Ovary (tissue), 10 donors: ENCODE results near the gene GULP1. TPM values are rescaled to one million over a fixed set of nuclear protein-coding genes. Genes with fewer than 3 reads are reported as not detected.

Experiments
- DNase-seq, 5 donors: peaks; one replicate each; pipeline ENCODE4 v3.0.0-alpha.2; 2019 to 2020
- H3K27ac ChIP-seq, 2 donors: fragments of 200-600 bp; one replicate each; pipeline versions ENCODE4 v1.5.1 to v1.8.0; 2019 to 2022
- H3K27me3 ChIP-seq: fragments of 200-600 bp; one replicate; pipeline ENCODE4 v1.8.0; 2022
- H3K36me3 ChIP-seq: fragments of 200-600 bp; sonication (generic); one replicate; pipeline ENCODE4 v1.5.1; 2019
- H3K4me1 ChIP-seq: one replicate; pipeline ENCODE4 v1.8.1; 2013; ENCODE audit warnings: mild to moderate bottlenecking, moderate library complexity; ENCODE audit not compliant: insufficient read depth
- H3K4me3 ChIP-seq: fragments of 200-600 bp; sonication (generic); one replicate; pipeline ENCODE4 v1.5.1; 2017
- H3K9me3 ChIP-seq, 2 donors: fragments of 200-600 bp in 1 of 2; sonication (generic) in 1 of 2; one replicate each; pipeline versions ENCODE4 v1.5.1 to v1.8.1; 2013 to 2019; ENCODE audit warnings: mild to moderate bottlenecking in 1 of 2, moderate library complexity in 1 of 2
- EP300 ChIP-seq: sonication (generic); formaldehyde crosslinking; IDR thresholded peaks from one replicate; pipeline ENCODE4 v1.6.1; 2017; ENCODE audit warnings: antibody characterized with exemption
- POLR2A ChIP-seq: fragments of 450-650 bp; IDR thresholded peaks from one replicate; pipeline ENCODE4 v1.6.1; 2017; ENCODE audit warnings: antibody characterized with exemption, mild to moderate bottlenecking, moderate library complexity
- WGBS, 3 donors: extraction: QIAGEN DNeasy Blood & Tissue Kit in 1 of 3; methylation state at CpG; one replicate each; pipeline versions ENCODE4 v1.1.5 to v1.1.7; 2013 to 2017; 5-methylcytosine and 5-hydroxymethylcytosine counted together
- intact Hi-C, 4 donors: fragments of 100-400 bp; cut with DNase I; formaldehyde crosslinking; loops; one replicate each; pipeline versions ENCODE4 v1.11.0 to v1.15.1; 2022 to 2023
- long read RNA-seq, 3 donors: library from polyadenylated mRNA in 2 of 3; unstranded in 2 of 3; transcript quantifications; one replicate each; pipeline ENCODE4 v2.0.0 and lab custom pipeline, GENCODE V29; 2021 to 2026
- polyA plus RNA-seq, 2 donors: library from polyadenylated mRNA; stranded (reverse); fragments of 200-250 nt in 1 of 2; fragments of 350-450 nt in 1 of 2; fragmentation: Illumina TruSeq in 1 of 2; extraction: RNeasy Lipid Tissue Mini Kit (QIAGEN cat#74804) in 1 of 2; gene quantifications; one replicate each; pipeline ENCODE4 v1.2.3, GENCODE V29; 2013 to 2014
- total RNA-seq, 7 donors: library from RNA; depleted of rRNA in 2 of 7; stranded (reverse); fragments of >200 nt in 2 of 7; fragmentation: NEBNext Ultra II Directional in 3 of 7; extraction: Animal tissue kit (Norgen Biotek cat#: 25700) in 3 of 7; gene quantifications; one replicate each; pipeline versions ENCODE4 v1.1.0 to v1.2.4, GENCODE V29; 2016 to 2023
- TF ChIP-seq, protein P1 (sequence below), 3 donors: fragments of 450-650 bp in 2 of 3; fragments of 200-600 bp in 1 of 3; IDR thresholded peaks; one replicate each; pipeline versions ENCODE4 v1.5.1 to v1.8.0; 2016 to 2022; ENCODE audit warnings: antibody characterized with exemption in 3 of 3, mild to moderate bottlenecking in 1 of 3
- donor health status: DM: no; HTN: no; CAD: no; lungs with moderate emphysema.
- donor health status: DM: no; HTN: no; CAD: no.
- donor health status: Bipolar disorder and iron deficiency.
- donor health status: DM: yes; HTN: yes; CAD: no.
- donor health status: DM: no; HTN: no; CAD: no.
- donor health status: DM: yes; HTN: yes; CAD: no.

GULP1 gene, protein sequence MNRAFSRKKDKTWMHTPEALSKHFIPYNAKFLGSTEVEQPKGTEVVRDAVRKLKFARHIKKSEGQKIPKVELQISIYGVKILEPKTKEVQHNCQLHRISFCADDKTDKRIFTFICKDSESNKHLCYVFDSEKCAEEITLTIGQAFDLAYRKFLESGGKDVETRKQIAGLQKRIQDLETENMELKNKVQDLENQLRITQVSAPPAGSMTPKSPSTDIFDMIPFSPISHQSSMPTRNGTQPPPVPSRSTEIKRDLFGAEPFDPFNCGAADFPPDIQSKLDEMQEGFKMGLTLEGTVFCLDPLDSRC
- total RNA-seq, result 10 to 100 TPM; 41.7 to 57.7 (median 44.9) TPM
- 10 to 100 TPM; 22.3 to 24.5 TPM for polyA plus RNA-seq
- long read RNA-seq, donor 1, transcript GULP1-201 (12 exons, 3,347 nt), result minor isoform, 9 of 117 reads
- long read RNA-seq, donor 1, transcript GULP1-206 (12 exons, 1,376 nt), result major isoform, 47 of 117 reads
- long read RNA-seq, donor 1, partial matches to known transcripts, result 12 of 117 reads
- long read RNA-seq, donor 1, other reads (novel, unspliced or antisense), result 45 of 117 reads
- long read RNA-seq, donor 2, partial matches to known transcripts, result 0 of 1 reads
- long read RNA-seq, donor 2, other reads (novel, unspliced or antisense), result 0 of 1 reads
- long read RNA-seq, donor 3, transcript GULP1-206 (12 exons, 1,376 nt), result major isoform, 28 of 55 reads
- long read RNA-seq, donor 3, partial matches to known transcripts, result 0 of 55 reads
- long read RNA-seq, donor 3, other reads (novel, unspliced or antisense), result 25 of 55 reads

DNA sequence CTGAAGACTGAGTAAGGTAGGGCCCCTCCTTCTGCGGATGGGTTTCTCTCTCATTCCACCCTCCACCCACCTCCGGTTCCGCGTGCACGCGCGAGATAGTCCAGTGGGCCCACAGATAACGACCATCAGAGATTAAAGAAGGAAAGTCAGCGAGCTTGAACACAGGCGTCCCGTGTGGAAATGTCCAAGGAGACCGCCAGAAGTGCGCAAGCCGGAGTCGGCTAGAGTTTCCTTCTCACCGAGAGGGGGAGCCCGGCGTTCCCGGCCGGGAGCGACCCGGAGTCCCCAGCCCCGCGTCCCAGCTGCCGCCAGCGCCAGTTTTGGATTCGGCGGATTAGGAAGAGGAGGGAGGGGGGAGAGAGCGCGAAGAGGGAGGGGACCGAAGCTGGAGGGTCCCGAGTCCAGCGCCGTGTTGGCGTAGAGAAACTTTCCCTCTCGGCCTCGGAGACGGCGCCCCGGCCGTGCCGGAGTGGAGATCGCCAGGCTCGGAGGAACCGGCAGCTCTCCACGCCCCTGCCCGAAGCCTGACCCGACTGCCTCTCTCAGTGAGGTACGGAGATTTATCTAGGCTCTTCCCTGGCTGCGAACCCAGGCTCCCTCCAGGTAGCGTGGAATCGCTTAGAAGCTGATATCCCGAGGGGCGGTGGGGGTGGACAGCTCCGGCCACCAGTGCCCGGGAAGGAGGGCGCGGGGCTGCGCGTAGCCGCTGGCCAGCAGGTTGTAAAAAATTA lies at the start of gene GULP1:
TSS of gene GULP1 (plus strand) at position 258 of the 731 bp plus-strand sequence. CDS start 185,829 bp downstream, outside the sequence.
- intact Hi-C loops, result loop anchor here in 3 of 4 donors (10.0 kb wide), 2 partner anchors 213 to 223 kb away; no protein-coding TSS in a partner anchor
- TF ChIP-seq POLR2A, result no peak
- TF ChIP-seq, protein P1, sequence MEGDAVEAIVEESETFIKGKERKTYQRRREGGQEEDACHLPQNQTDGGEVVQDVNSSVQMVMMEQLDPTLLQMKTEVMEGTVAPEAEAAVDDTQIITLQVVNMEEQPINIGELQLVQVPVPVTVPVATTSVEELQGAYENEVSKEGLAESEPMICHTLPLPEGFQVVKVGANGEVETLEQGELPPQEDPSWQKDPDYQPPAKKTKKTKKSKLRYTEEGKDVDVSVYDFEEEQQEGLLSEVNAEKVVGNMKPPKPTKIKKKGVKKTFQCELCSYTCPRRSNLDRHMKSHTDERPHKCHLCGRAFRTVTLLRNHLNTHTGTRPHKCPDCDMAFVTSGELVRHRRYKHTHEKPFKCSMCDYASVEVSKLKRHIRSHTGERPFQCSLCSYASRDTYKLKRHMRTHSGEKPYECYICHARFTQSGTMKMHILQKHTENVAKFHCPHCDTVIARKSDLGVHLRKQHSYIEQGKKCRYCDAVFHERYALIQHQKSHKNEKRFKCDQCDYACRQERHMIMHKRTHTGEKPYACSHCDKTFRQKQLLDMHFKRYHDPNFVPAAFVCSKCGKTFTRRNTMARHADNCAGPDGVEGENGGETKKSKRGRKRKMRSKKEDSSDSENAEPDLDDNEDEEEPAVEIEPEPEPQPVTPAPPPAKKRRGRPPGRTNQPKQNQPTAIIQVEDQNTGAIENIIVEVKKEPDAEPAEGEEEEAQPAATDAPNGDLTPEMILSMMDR (IDR thresholded peaks at IDR 0.05), result peak; percentile 58 to 65 (median 64)
- Histone ChIP-seq H3K27me3 (no peaks in the 10 kb centered on the region), H3K9me3 (no peaks in the 10 kb centered on the region), H3K4me1 (peaks cover 2% of the 10 kb centered on the region), H3K36me3 (no peaks in the 10 kb centered on the region), H3K4me3 (peak within 1 kb of the TSS; percentile 59), H3K27ac (peak within 1 kb of the TSS; percentile 96 to 100)
- DNase-seq, result peak; percentile 78 to 87 (median 80)
- WGBS, 3 donors, result 1% methylated on average over 56 to 61 of the region's 61 CpGs

DNA sequence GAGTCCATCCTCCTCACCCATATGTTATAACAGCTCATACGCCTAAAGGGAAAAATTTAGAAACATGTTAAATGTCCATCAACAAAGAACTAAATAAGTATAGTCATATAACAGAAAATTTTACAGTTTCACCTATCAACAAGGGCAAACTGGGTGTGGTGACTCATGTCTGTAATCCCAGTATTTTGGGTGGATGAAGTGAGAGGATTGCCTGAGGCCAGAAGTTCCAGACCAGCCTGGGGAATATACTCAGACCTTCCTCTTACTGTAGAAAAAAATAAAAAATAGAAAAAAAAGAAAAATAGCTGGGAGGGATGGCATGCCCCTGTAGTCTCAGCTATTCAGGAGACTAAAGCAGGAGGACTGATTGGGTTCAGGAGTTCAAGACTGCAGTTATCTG lies 48.3 kb upstream of the GULP1 start:
- Histone ChIP-seq H3K36me3 (no peaks in the 10 kb centered on the region), H3K27ac (no peak overlapping the region), H3K4me1 (no peaks in the 10 kb centered on the region), H3K4me3 (no peak overlapping the region), H3K9me3 (no peaks in the 10 kb centered on the region), H3K27me3 (no peaks in the 10 kb centered on the region)
- no peak for DNase-seq
- 91 to 100% (median 94%) methylated on average over 1 of the region's 1 CpG for whole genome bisulfite sequencing, 3 donors
- TF ChIP-seq POLR2A (no peak), EP300 (no peak)
- TF ChIP-seq, protein P1 (IDR thresholded peaks at IDR 0.05), result no peak
- intact Hi-C loops, result no loop called here

DNA sequence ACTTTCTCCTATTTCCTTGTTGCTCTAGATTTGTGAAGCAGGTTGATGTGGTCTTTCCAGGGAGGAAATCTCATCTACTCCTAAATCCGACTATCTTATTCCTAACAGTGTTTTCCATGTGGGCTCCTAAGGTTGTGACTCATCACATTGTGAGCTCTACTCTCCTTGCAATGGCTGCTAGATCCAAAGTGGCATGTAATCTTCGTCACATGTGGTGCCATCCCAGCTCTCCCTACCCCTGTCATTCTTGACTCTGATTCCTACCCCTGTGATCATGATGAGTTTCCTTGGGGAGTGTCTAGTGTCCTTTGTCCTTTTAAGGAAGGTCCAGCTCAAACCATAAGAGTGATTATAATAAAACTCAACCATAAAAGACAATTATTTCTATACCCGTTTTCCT lies 47.3 kb upstream of the GULP1 start:
- no peaks in the 10 kb centered on the region for H3K27me3 ChIP-seq
- H3K36me3 ChIP-seq, result no peaks in the 10 kb centered on the region
- no peak overlapping the region for H3K4me3 ChIP-seq
- H3K9me3 ChIP-seq, result no peaks in the 10 kb centered on the region
- intact Hi-C loops, result no loop called here
- H3K27ac ChIP-seq, result no peak overlapping the region
- H3K4me1 ChIP-seq, result no peaks in the 10 kb centered on the region
- WGBS, 3 donors, result 85 to 92% (median 86%) methylated on average over 3 of the region's 3 CpGs
- no peak for TF ChIP-seq EP300
- TF ChIP-seq, protein P1 (IDR thresholded peaks at IDR 0.05), result no peak
- TF ChIP-seq POLR2A, result no peak
- DNase-seq, result no peak

DNA sequence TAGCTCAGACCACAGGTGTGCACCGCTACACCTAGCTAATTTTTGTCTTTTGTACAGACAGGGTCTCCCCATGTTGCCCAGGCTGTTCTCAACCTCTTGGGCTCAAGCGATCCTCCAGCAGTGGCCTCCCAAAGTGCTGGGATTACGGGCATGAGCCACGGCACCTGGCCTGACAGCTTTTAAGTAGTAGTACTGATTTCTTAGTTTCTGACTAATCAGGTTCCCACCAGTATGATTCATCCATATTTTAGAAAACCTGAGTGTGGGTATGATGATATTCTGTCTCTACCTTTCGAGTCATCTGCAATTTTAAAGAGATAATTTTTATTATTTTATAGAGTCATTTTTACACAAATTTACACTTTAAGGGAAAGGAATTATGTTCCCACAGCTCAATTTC lies 46.4 kb upstream of the GULP1 start:
- WGBS, 3 donors, result 97 to 99% (median 99%) methylated on average over 5 of the region's 5 CpGs
- TF ChIP-seq EP300 (no peak), POLR2A (no peak)
- TF ChIP-seq, protein P1 (IDR thresholded peaks at IDR 0.05), result no peak
- Histone ChIP-seq H3K27me3 (no peaks in the 10 kb centered on the region), H3K36me3 (no peaks in the 10 kb centered on the region), H3K4me3 (no peak overlapping the region), H3K27ac (no peak overlapping the region), H3K4me1 (no peaks in the 10 kb centered on the region), H3K9me3 (peaks cover 0 to 3% of the 10 kb centered on the region in 2 donors)
- DNase-seq, result no peak
- intact Hi-C loops, result no loop called here
